MM.1S (cell line): ENCODE measurements around the gene TACC2.

Experiments
- DNase-seq: peaks from one replicate; pipeline ENCODE4 v3.0.0-alpha.2; 2015
- H2AFZ ChIP-seq: fragments of 300-600 bp; sonication (generic); 2 replicates; pipeline ENCODE4 v1.6.0; 2016; ENCODE audit warnings: antibody characterized with exemption, low read length
- H3F3A ChIP-seq: fragments of 300-600 bp; sonication (generic); 2 replicates; pipeline ENCODE4 v1.6.1; 2016; ENCODE audit warnings: mild to moderate bottlenecking, antibody characterized with exemption, low read length, moderate library complexity, mixed read lengths; ENCODE audit not compliant: insufficient read depth
- H3K27ac ChIP-seq: fragments of 300-600 bp; sonication (generic); 2 replicates; pipeline ENCODE4 v1.5.1; 2016; ENCODE audit warnings: mild to moderate bottlenecking, low read length
- H3K27me3 ChIP-seq: fragments of 300-600 bp; sonication (generic); replicated peaks from 2 replicates; pipeline ENCODE4 v1.6.0; 2016; ENCODE audit warnings: low read length; ENCODE audit not compliant: insufficient read depth
- H3K36me3 ChIP-seq: fragments of 300-600 bp; sonication (generic); replicated peaks from 2 replicates; pipeline ENCODE4 v1.6.1; 2016; ENCODE audit warnings: mild to moderate bottlenecking, low read length, mixed read lengths; ENCODE audit not compliant: insufficient read depth
- H3K4me1 ChIP-seq: fragments of 300-600 bp; sonication (generic); 2 replicates; pipeline ENCODE4 v1.6.1; 2016; ENCODE audit warnings: low read length, mixed read lengths
- H3K4me2 ChIP-seq: fragments of 300-600 bp; sonication (generic); 2 replicates; pipeline ENCODE4 v1.6.0; 2016; ENCODE audit warnings: low read depth, low read length
- H3K4me3 ChIP-seq: fragments of 300-600 bp; sonication (generic); 2 replicates; pipeline ENCODE4 v1.5.1; 2016; ENCODE audit warnings: low read length, mixed read lengths
- H3K79me2 ChIP-seq: fragments of 300-600 bp; sonication (generic); 2 replicates; pipeline ENCODE4 v1.6.1; 2016; ENCODE audit warnings: mixed run types, low read length, mixed read lengths
- H3K9ac ChIP-seq: fragments of 300-600 bp; sonication (generic); 2 replicates; pipeline ENCODE4 v1.6.1; 2016; ENCODE audit warnings: low read length, mixed read lengths
- H3K9me2 ChIP-seq: fragments of 300-600 bp; sonication (generic); replicated peaks from 2 replicates; pipeline ENCODE4 v1.6.1; 2016; ENCODE audit warnings: mild to moderate bottlenecking, low read length, mixed read lengths; ENCODE audit not compliant: insufficient read depth
- H3K9me3 ChIP-seq: fragments of 300-600 bp; sonication (generic); replicated peaks from 2 replicates; pipeline ENCODE4 v1.6.1; 2016; ENCODE audit warnings: mild to moderate bottlenecking, low read length, mixed read lengths; ENCODE audit not compliant: insufficient read depth
- H4K20me1 ChIP-seq: fragments of 300-600 bp; sonication (generic); 2 replicates; pipeline ENCODE4 v1.6.1; 2016; ENCODE audit warnings: mild to moderate bottlenecking, low read length, moderate library complexity, mixed read lengths; ENCODE audit not compliant: insufficient read depth
- EZH2 ChIP-seq: fragments of 300-600 bp; sonication (generic); optimal IDR thresholded peaks from 2 replicates; pipeline ENCODE3; 2017; ENCODE audit warnings: low read depth, mild to moderate bottlenecking, antibody characterized with exemption, low read length, mixed read lengths
- EZH2phosphoT487 ChIP-seq: fragments of 300-600 bp; sonication (generic); IDR thresholded peaks from 2 replicates; pipeline ENCODE4 v1.6.1; 2018; ENCODE audit warnings: antibody characterized with exemption, low read length
- TF ChIP-seq, protein P1 (sequence below): fragments of 300-600 bp; sonication (generic); IDR thresholded peaks from 2 replicates; pipeline ENCODE4 v1.5.1; 2016; ENCODE audit warnings: antibody characterized with exemption, low read length, mixed read lengths

Gene TACC2

DNA sequence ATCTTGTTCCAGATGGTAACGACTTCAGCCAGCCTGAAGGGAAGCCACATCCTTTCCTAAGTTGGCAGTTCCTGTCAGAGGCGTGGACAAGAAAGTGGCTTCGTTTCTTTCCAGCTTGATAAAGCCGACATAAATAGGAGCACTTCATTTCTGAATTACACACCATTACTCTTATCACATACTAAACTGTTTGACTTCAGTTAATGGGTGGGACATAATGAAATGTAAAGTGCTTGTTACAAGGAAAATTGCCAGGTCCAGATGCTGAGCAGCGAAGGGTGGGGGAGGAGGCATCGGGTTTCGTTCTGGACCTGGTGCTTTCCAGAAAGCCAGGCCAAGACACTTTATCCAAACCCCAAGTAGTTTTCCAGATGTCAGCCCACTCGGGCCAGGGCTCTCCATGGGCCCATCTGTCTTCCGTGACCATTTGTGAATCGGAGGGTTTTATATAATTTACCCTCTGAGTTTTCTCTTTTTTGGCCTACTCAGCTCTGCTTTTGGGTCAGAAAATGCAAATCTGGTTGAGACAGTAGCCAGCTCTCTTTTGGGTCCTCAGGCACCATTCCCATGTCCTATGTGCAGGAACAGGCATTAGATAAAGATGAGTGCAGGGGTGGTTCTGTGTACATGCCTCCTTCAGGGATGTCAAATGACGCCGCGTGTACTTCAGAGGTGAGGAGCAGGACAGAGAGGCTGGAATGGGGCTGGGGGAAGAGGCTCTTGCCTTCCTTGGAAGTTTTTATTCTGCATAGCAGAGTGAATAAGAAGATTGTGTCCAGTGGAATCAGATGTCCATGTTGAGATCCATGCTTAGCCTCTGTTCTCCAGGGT lies 90.2 kb downstream of the TACC2 start:
- Histone ChIP-seq H3K36me3 (no peaks in the 10 kb centered on the region), H3K79me2 (no peaks in the 10 kb centered on the region), H3K27ac (no peak overlapping the region), H3K9me3 (no peaks in the 10 kb centered on the region), H2AFZ (no peak overlapping the region), H3K4me3 (no peak overlapping the region), H3K9me2 (no peaks in the 10 kb centered on the region), H4K20me1 (no peaks in the 10 kb centered on the region), H3F3A (no peaks in the 10 kb centered on the region), H3K9ac (no peak overlapping the region), H3K4me2 (no peak overlapping the region), H3K4me1 (no peaks in the 10 kb centered on the region), H3K27me3 (no peaks in the 10 kb centered on the region)
- DNase-seq = no peak
- TF ChIP-seq EZH2 (no peak), EZH2phosphoT487 (no peak)
- TF ChIP-seq, protein P1, sequence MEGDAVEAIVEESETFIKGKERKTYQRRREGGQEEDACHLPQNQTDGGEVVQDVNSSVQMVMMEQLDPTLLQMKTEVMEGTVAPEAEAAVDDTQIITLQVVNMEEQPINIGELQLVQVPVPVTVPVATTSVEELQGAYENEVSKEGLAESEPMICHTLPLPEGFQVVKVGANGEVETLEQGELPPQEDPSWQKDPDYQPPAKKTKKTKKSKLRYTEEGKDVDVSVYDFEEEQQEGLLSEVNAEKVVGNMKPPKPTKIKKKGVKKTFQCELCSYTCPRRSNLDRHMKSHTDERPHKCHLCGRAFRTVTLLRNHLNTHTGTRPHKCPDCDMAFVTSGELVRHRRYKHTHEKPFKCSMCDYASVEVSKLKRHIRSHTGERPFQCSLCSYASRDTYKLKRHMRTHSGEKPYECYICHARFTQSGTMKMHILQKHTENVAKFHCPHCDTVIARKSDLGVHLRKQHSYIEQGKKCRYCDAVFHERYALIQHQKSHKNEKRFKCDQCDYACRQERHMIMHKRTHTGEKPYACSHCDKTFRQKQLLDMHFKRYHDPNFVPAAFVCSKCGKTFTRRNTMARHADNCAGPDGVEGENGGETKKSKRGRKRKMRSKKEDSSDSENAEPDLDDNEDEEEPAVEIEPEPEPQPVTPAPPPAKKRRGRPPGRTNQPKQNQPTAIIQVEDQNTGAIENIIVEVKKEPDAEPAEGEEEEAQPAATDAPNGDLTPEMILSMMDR = no peak

DNA sequence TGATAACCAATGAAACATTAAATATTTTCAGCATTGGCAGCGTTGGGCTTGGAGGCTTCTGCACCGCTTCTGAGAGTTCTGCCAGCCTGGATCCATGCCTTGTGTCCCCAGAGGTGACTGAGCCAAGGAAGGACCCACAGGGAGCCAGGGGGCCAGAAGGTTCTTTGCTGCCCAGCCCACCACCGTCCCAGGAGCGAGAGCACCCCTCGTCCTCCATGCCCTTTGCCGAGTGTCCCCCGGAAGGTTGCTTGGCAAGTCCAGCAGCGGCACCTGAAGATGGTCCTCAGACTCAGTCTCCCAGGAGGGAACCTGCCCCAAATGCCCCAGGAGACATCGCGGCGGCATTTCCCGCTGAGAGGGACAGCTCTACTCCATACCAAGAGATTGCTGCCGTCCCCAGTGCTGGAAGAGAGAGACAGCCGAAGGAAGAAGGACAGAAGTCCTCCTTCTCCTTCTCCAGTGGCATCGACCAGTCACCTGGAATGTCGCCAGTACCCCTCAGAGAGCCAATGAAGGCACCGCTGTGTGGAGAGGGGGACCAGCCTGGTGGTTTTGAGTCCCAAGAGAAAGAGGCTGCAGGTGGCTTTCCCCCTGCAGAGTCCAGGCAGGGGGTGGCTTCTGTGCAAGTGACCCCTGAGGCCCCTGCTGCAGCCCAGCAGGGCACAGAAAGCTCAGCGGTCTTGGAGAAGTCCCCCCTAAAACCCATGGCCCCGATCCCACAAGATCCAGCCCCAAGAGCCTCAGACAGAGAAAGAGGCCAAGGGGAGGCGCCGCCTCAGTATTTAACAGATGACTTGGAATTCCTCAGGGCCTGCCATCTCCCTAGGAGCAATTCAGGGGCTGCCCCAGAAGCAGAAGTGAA lies 93.9 kb downstream of the TACC2 start:
- Histone ChIP-seq H3K27me3 (no peaks in the 10 kb centered on the region), H3K9me3 (no peaks in the 10 kb centered on the region), H3K9ac (no peak overlapping the region), H3K27ac (no peak overlapping the region), H3K4me2 (no peak overlapping the region), H3K4me1 (no peaks in the 10 kb centered on the region), H3K4me3 (no peak overlapping the region), H2AFZ (no peak overlapping the region), H4K20me1 (no peaks in the 10 kb centered on the region), H3K79me2 (no peaks in the 10 kb centered on the region), H3F3A (no peaks in the 10 kb centered on the region), H3K36me3 (no peaks in the 10 kb centered on the region), H3K9me2 (no peaks in the 10 kb centered on the region)
- no peak for DNase-seq
- TF ChIP-seq EZH2phosphoT487 (no peak), EZH2 (no peak)
- TF ChIP-seq, protein P1 = no peak

DNA sequence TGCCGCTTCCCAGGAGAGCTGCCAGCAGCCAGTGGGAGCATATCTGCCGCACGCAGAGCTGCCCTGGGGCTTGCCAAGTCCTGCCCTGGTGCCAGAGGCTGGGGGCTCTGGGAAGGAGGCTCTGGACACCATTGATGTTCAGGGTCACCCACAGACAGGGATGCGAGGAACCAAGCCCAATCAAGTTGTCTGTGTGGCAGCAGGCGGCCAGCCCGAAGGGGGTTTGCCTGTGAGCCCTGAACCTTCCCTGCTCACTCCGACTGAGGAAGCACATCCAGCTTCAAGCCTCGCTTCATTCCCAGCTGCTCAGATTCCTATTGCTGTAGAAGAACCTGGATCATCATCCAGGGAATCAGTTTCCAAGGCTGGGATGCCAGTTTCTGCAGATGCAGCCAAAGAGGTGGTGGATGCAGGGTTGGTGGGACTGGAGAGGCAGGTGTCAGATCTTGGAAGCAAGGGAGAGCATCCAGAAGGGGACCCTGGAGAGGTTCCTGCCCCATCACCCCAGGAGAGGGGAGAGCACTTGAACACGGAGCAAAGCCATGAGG lies 94.6 kb downstream of the TACC2 start:
- no peaks in the 10 kb centered on the region for H3F3A ChIP-seq
- no peaks in the 10 kb centered on the region for H3K4me1 ChIP-seq
- H3K4me3 ChIP-seq = no peak overlapping the region
- DNase-seq = no peak
- no peaks in the 10 kb centered on the region for H3K9me3 ChIP-seq
- H3K27ac ChIP-seq = no peak overlapping the region
- no peaks in the 10 kb centered on the region for H3K36me3 ChIP-seq
- TF ChIP-seq, protein P1 = no peak
- TF ChIP-seq EZH2phosphoT487 (no peak), EZH2 (no peak)
- no peak overlapping the region for H3K4me2 ChIP-seq
- no peaks in the 10 kb centered on the region for H3K79me2 ChIP-seq
- H2AFZ ChIP-seq = no peak overlapping the region
- H3K27me3 ChIP-seq = no peaks in the 10 kb centered on the region
- H3K9me2 ChIP-seq = no peaks in the 10 kb centered on the region
- H3K9ac ChIP-seq = no peak overlapping the region
- H4K20me1 ChIP-seq = no peaks in the 10 kb centered on the region
